ENCODE results near the gene CPSF4.

The CPSF4 gene

GRCh38 chr7:99446096-99446495 lies 7.4 kb downstream of the CPSF4 start:
- Histone ChIP-seq H3K4ac (ENCODE audit: low read depth, low read length) (no peak overlapping the region), H3K4me3 (ENCODE audit: low read length) (no peak overlapping the region), H3K79me2 (ENCODE audit: control insufficient read depth, insufficient read depth, low read length) (peaks cover 4% of the 10 kb centered on the region), H3K4me2 (ENCODE audit: low read length) (no peak overlapping the region), H2BK120ac (ENCODE audit: low read depth, low read length) (no peak overlapping the region), H3K9ac (ENCODE audit: low read length) (no peak overlapping the region), H3K79me1 (ENCODE audit: low read length) (peaks cover 5% of the 10 kb centered on the region), H3K27ac (ENCODE audit: low read depth, low read length) (no peak overlapping the region), H3K23ac (ENCODE audit: low read length) (no peak overlapping the region), H3K56ac (ENCODE audit: low read length) (no peak overlapping the region), H3K36me3 (ENCODE audit: control insufficient read depth, insufficient read depth, low read length) (peaks cover 21% of the 10 kb centered on the region), H4K5ac (ENCODE audit: low read length) (no peak overlapping the region), H3K27me3 (ENCODE audit: insufficient read depth, low read length, poor library complexity) (no peaks in the 10 kb centered on the region), H3K18ac (ENCODE audit: low read length) (no peak overlapping the region), H2BK15ac (replicated peaks; ENCODE audit: low read depth) (no peak overlapping the region), H4K8ac (ENCODE audit: low read depth, low read length) (no peak overlapping the region), H2AK5ac (ENCODE audit: low read length) (no peak overlapping the region), H3K4me1 (ENCODE audit: control insufficient read depth, low read depth, low read length) (no peaks in the 10 kb centered on the region), H2BK5ac (ENCODE audit: low read length) (no peak overlapping the region)
- WGBS (ENCODE audit: extremely low coverage, insufficient coverage, low lambda C conversion rate) = no CpG with 5 or more reads among the region's 4 CpGs
- no peak for DNase-seq

- no peak for DNase-seq
- Histone ChIP-seq H3K4ac (ENCODE audit: low read depth, low read length) (no peak overlapping the region), H3K18ac (ENCODE audit: low read length) (no peak overlapping the region), H3K4me1 (ENCODE audit: control insufficient read depth, low read depth, low read length) (no peaks in the 10 kb centered on the region), H2BK5ac (ENCODE audit: low read length) (no peak overlapping the region), H3K9ac (ENCODE audit: low read length) (no peak overlapping the region), H3K27ac (ENCODE audit: low read depth, low read length) (no peak overlapping the region), H2BK15ac (replicated peaks; ENCODE audit: low read depth) (no peak overlapping the region), H3K79me2 (ENCODE audit: control insufficient read depth, insufficient read depth, low read length) (no peaks in the 10 kb centered on the region), H4K8ac (ENCODE audit: low read depth, low read length) (no peak overlapping the region), H2AK5ac (ENCODE audit: low read length) (no peak overlapping the region), H3K23ac (ENCODE audit: low read length) (no peak overlapping the region), H3K79me1 (ENCODE audit: low read length) (peaks cover 2% of the 10 kb centered on the region), H3K27me3 (ENCODE audit: insufficient read depth, low read length, poor library complexity) (no peaks in the 10 kb centered on the region), H3K36me3 (ENCODE audit: control insufficient read depth, insufficient read depth, low read length) (peaks cover 21% of the 10 kb centered on the region), H3K4me2 (ENCODE audit: low read length) (no peak overlapping the region), H4K5ac (ENCODE audit: low read length) (no peak overlapping the region), H3K56ac (ENCODE audit: low read length) (no peak overlapping the region), H2BK120ac (ENCODE audit: low read depth, low read length) (no peak overlapping the region), H3K4me3 (ENCODE audit: low read length) (no peak overlapping the region)
- WGBS (ENCODE audit: extremely low coverage, insufficient coverage, low lambda C conversion rate) = no CpG with 5 or more reads among the region's 10 CpGs
Observed at GRCh38 chr7:99447943-99448342, 9.2 kb downstream of the CPSF4 start.

- no peak overlapping the region for H2BK5ac ChIP-seq (ENCODE audit: low read length)
- H3K79me1 ChIP-seq (ENCODE audit: low read length) = peaks cover 2% of the 10 kb centered on the region
- no peaks in the 10 kb centered on the region for H3K79me2 ChIP-seq (ENCODE audit: control insufficient read depth, insufficient read depth, low read length)
- H4K8ac ChIP-seq (ENCODE audit: low read depth, low read length) = no peak overlapping the region
- H3K56ac ChIP-seq (ENCODE audit: low read length) = no peak overlapping the region
- H3K9ac ChIP-seq (ENCODE audit: low read length) = no peak overlapping the region
- no peaks in the 10 kb centered on the region for H3K4me1 ChIP-seq (ENCODE audit: control insufficient read depth, low read depth, low read length)
- no peak overlapping the region for H3K4me2 ChIP-seq (ENCODE audit: low read length)
- WGBS (ENCODE audit: extremely low coverage, insufficient coverage, low lambda C conversion rate) = no CpG with 5 or more reads among the region's 10 CpGs
- no peak overlapping the region for H2BK120ac ChIP-seq (ENCODE audit: low read depth, low read length)
- H2AK5ac ChIP-seq (ENCODE audit: low read length) = no peak overlapping the region
- peaks cover 20% of the 10 kb centered on the region for H3K36me3 ChIP-seq (ENCODE audit: control insufficient read depth, insufficient read depth, low read length)
- no peak overlapping the region for H3K4ac ChIP-seq (ENCODE audit: low read depth, low read length)
- no peak overlapping the region for H3K27ac ChIP-seq (ENCODE audit: low read depth, low read length)
- no peak overlapping the region for H3K4me3 ChIP-seq (ENCODE audit: low read length)
- no peaks in the 10 kb centered on the region for H3K27me3 ChIP-seq (ENCODE audit: insufficient read depth, low read length, poor library complexity)
- H2BK15ac ChIP-seq (replicated peaks; ENCODE audit: low read depth) = no peak overlapping the region
- H3K18ac ChIP-seq (ENCODE audit: low read length) = no peak overlapping the region
- H3K23ac ChIP-seq (ENCODE audit: low read length) = no peak overlapping the region
- no peak overlapping the region for H4K5ac ChIP-seq (ENCODE audit: low read length)
- DNase-seq = no peak
Observed at GRCh38 chr7:99448855-99449254, 10.1 kb downstream of the CPSF4 start.

GRCh38 chr7:99449326-99449725 lies 10.6 kb downstream of the CPSF4 start:
- H3K4me2 ChIP-seq (ENCODE audit: low read length) = no peak overlapping the region
- no peak overlapping the region for H2BK120ac ChIP-seq (ENCODE audit: low read depth, low read length)
- peaks cover 2% of the 10 kb centered on the region for H3K79me1 ChIP-seq (ENCODE audit: low read length)
- H3K4me3 ChIP-seq (ENCODE audit: low read length) = no peak overlapping the region
- H3K36me3 ChIP-seq (ENCODE audit: control insufficient read depth, insufficient read depth, low read length) = peaks cover 19% of the 10 kb centered on the region
- no peak overlapping the region for H2BK5ac ChIP-seq (ENCODE audit: low read length)
- no peaks in the 10 kb centered on the region for H3K79me2 ChIP-seq (ENCODE audit: control insufficient read depth, insufficient read depth, low read length)
- no peak overlapping the region for H2AK5ac ChIP-seq (ENCODE audit: low read length)
- no peak overlapping the region for H3K4ac ChIP-seq (ENCODE audit: low read depth, low read length)
- no peaks in the 10 kb centered on the region for H3K27me3 ChIP-seq (ENCODE audit: insufficient read depth, low read length, poor library complexity)
- no peak overlapping the region for H3K27ac ChIP-seq (ENCODE audit: low read depth, low read length)
- DNase-seq = no peak
- no peak overlapping the region for H3K18ac ChIP-seq (ENCODE audit: low read length)
- H3K4me1 ChIP-seq (ENCODE audit: control insufficient read depth, low read depth, low read length) = no peaks in the 10 kb centered on the region
- H3K56ac ChIP-seq (ENCODE audit: low read length) = no peak overlapping the region
- H3K23ac ChIP-seq (ENCODE audit: low read length) = no peak overlapping the region
- no CpG with 5 or more reads among the region's 5 CpGs for WGBS (ENCODE audit: extremely low coverage, insufficient coverage, low lambda C conversion rate)
- H4K5ac ChIP-seq (ENCODE audit: low read length) = no peak overlapping the region
- no peak overlapping the region for H4K8ac ChIP-seq (ENCODE audit: low read depth, low read length)
- no peak overlapping the region for H3K9ac ChIP-seq (ENCODE audit: low read length)
- no peak overlapping the region for H2BK15ac ChIP-seq (replicated peaks; ENCODE audit: low read depth)

GRCh38 chr7:99451936-99452335 lies 13.2 kb downstream of the CPSF4 start:
- WGBS (ENCODE audit: extremely low coverage, insufficient coverage, low lambda C conversion rate) = no CpG with 5 or more reads among the region's 8 CpGs
- no peak overlapping the region for H3K18ac ChIP-seq (ENCODE audit: low read length)
- DNase-seq = no peak
- no peaks in the 10 kb centered on the region for H3K27me3 ChIP-seq (ENCODE audit: insufficient read depth, low read length, poor library complexity)
- no peak overlapping the region for H4K5ac ChIP-seq (ENCODE audit: low read length)
- no peak overlapping the region for H3K4me3 ChIP-seq (ENCODE audit: low read length)
- no peak overlapping the region for H3K23ac ChIP-seq (ENCODE audit: low read length)
- no peak overlapping the region for H2AK5ac ChIP-seq (ENCODE audit: low read length)
- H3K4me1 ChIP-seq (ENCODE audit: control insufficient read depth, low read depth, low read length) = no peaks in the 10 kb centered on the region
- no peak overlapping the region for H3K56ac ChIP-seq (ENCODE audit: low read length)
- H4K8ac ChIP-seq (ENCODE audit: low read depth, low read length) = no peak overlapping the region
- no peaks in the 10 kb centered on the region for H3K79me1 ChIP-seq (ENCODE audit: low read length)
- H3K27ac ChIP-seq (ENCODE audit: low read depth, low read length) = no peak overlapping the region
- H3K4me2 ChIP-seq (ENCODE audit: low read length) = no peak overlapping the region
- no peak overlapping the region for H3K4ac ChIP-seq (ENCODE audit: low read depth, low read length)
- no peak overlapping the region for H2BK5ac ChIP-seq (ENCODE audit: low read length)
- peaks cover 10% of the 10 kb centered on the region for H3K36me3 ChIP-seq (ENCODE audit: control insufficient read depth, insufficient read depth, low read length)
- no peaks in the 10 kb centered on the region for H3K79me2 ChIP-seq (ENCODE audit: control insufficient read depth, insufficient read depth, low read length)
- H2BK120ac ChIP-seq (ENCODE audit: low read depth, low read length) = no peak overlapping the region
- H3K9ac ChIP-seq (ENCODE audit: low read length) = no peak overlapping the region
- no peak overlapping the region for H2BK15ac ChIP-seq (replicated peaks; ENCODE audit: low read depth)

- no peak overlapping the region for H2AK5ac ChIP-seq (ENCODE audit: low read length)
- H4K8ac ChIP-seq (ENCODE audit: low read depth, low read length) = no peak overlapping the region
- H4K5ac ChIP-seq (ENCODE audit: low read length) = no peak overlapping the region
- H3K79me2 ChIP-seq (ENCODE audit: control insufficient read depth, insufficient read depth, low read length) = no peaks in the 10 kb centered on the region
- H3K4ac ChIP-seq (ENCODE audit: low read depth, low read length) = no peak overlapping the region
- H3K36me3 ChIP-seq (ENCODE audit: control insufficient read depth, insufficient read depth, low read length) = peaks cover 10% of the 10 kb centered on the region
- no peak overlapping the region for H3K27ac ChIP-seq (ENCODE audit: low read depth, low read length)
- DNase-seq = no peak
- H2BK120ac ChIP-seq (ENCODE audit: low read depth, low read length) = no peak overlapping the region
- H3K56ac ChIP-seq (ENCODE audit: low read length) = no peak overlapping the region
- H3K18ac ChIP-seq (ENCODE audit: low read length) = no peak overlapping the region
- H3K9ac ChIP-seq (ENCODE audit: low read length) = no peak overlapping the region
- H3K4me3 ChIP-seq (ENCODE audit: low read length) = no peak overlapping the region
- no peak overlapping the region for H2BK15ac ChIP-seq (replicated peaks; ENCODE audit: low read depth)
- no peak overlapping the region for H2BK5ac ChIP-seq (ENCODE audit: low read length)
- no peaks in the 10 kb centered on the region for H3K27me3 ChIP-seq (ENCODE audit: insufficient read depth, low read length, poor library complexity)
- H3K4me2 ChIP-seq (ENCODE audit: low read length) = no peak overlapping the region
- no CpG with 5 or more reads among the region's 13 CpGs for WGBS (ENCODE audit: extremely low coverage, insufficient coverage, low lambda C conversion rate)
- H3K79me1 ChIP-seq (ENCODE audit: low read length) = no peaks in the 10 kb centered on the region
- no peak overlapping the region for H3K23ac ChIP-seq (ENCODE audit: low read length)
- no peaks in the 10 kb centered on the region for H3K4me1 ChIP-seq (ENCODE audit: control insufficient read depth, low read depth, low read length)
Observed at GRCh38 chr7:99452541-99452940, 13.8 kb downstream of the CPSF4 start.
